Stimulated activated CD4-positive, alpha-beta T cell treated with anti-CD3 and anti-CD28 coated beads, TNF-alpha, amount 100 ng/mL, for 4 hours (primary cell): ENCODE results near the gene BNC2.
"Not testable (repeated sequence)": the region's sequence is repeated elsewhere in the genome, so short reads cannot be mapped to it uniquely, and the experiment has no call there.

Experiments used
- DNase-seq, 3 experiments: peaks; one replicate each; pipeline ENCODE4 v3.0.0-alpha.2; 2020; ENCODE audit warnings: low read depth in 3 of 3

The BNC2 gene

DNA sequence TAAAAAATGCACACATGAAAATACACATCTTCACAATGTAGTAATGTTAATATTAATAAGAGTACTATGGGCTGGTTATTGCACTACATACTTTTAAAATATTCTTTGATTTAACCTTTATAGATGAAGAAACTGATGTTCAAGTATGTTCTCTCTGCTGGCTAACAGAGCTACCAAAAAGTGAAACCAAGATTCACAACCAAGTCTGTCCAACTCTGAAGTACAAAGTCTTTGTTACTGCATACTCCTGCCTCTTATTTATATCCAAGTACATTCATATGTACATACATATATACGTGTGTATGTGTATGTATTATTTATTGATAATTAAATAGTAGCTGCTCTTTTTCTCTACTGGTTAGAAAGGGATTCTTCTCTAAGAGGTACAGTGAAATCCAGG lies 325.6 kb downstream of the BNC2 start:
- DNase-seq: no peak

DNA sequence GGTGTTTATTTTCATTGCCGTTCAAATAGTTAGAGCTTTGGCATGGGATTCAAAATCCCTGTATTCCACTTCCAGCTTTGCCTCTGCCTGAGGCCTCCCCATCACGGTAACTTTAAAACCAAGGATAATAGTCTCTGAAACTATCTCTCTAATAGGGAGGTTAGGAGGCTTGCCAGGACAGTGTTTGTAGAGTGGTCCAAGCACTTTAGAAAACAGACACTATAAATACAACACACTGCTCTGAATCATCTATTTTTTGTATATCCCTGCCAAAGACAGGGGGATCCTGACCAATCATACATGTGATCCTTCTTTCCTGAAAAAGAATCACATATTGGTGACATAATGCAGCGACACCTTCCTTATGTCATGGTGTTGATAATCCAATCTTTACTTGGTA lies 326.8 kb downstream of the BNC2 start:
- no peak for DNase-seq

DNA sequence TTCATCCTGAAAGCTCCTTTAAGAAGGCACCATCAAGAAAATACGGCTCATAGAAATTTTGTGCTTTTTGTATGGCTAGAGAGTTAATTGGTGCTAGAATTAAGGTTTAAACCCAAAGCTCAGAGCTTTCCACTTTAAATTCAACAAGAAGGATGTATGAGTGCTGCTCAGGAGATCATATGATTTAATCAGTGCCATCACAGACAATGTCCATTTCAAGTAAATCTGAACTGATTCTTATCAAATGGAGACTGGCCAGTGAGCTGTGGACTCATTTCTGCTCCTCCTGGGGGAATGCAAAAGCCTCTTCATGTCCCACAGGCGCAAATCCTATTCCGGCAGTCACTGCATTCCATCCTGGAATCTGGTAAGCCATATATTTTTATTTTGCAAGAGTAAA lies 327.2 kb downstream of the BNC2 start:
- DNase-seq: no peak

DNA sequence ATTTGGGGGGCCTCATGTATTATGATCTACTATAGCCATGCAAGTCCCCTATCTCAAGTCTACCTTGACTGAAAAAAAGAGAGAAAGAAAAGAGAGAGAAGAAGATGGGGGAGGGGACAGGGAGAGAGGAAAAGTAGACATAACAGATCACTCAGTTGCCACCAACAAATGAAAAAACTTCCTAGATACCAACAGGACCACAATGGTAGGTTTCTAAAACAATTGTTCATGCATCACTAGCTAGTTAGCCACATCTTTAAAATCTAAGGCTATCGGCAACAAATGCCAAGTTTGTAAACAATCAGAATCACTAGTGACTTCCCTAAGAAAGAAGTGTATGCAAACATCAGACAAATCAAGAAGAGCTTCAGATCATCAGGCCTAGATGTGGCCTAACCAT lies 328.2 kb downstream of the BNC2 start:
- no peak for DNase-seq

DNA sequence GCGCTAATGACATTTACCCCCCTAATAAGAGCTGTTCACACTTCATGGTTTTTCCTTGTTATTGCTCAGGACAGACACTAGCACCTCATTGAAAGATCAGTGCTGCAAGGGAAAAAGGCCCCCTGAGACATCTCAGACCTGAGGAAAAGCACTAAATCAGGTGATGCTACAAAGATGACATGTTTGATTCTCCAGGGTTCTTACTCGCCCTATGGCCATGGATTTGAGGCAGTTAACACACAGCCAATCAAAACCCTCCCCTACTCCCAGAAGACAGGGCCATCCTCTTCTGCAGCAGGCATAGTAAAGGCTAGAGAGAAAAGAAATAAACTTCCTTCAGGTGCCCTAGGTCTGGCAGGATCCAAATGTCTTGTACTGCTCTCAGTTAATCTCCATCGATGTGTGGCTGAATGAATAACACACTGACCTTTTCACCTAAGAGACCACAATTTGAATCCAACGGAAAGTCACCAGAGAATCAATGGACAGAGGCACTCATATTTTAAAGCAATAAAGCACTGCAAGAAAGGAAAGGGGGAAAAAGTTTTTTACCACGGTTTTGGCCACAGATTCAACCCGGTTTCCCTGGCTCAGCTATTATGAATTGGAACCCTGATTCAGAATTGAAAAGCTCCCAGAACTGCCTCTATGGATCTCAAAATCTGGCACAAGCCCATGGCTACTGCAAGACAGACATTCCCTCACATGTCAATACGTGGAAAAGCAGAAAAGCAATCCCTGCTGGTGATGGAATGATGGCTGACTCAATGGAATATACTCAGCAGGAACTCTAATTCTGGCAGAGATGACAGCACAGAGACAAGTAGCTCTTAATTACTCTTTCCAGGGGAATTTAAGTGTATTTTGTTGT lies 329.5 kb downstream of the BNC2 start:
- DNase-seq: no peak

DNA sequence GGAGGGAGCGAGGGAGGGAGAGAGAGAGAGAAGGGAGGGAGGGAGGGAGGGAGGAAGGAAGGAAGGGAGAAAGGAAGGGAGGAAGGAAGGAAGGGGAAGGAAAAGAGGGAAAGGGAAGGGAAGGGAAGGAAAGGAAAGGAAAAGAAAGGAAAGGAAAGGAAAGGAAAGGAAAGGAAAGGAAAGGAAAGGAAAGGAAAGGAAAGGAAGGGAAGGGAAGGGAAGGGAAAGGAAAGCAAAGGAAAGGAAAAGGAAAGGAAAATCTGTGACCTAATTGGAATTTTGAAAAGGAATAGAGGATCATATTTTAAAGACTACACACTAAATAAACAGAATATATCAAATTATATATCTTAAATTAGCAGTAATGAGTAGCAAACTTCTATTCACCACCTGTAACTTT lies 330.8 kb downstream of the BNC2 start:
- DNase-seq: not testable (repeated sequence)

DNA sequence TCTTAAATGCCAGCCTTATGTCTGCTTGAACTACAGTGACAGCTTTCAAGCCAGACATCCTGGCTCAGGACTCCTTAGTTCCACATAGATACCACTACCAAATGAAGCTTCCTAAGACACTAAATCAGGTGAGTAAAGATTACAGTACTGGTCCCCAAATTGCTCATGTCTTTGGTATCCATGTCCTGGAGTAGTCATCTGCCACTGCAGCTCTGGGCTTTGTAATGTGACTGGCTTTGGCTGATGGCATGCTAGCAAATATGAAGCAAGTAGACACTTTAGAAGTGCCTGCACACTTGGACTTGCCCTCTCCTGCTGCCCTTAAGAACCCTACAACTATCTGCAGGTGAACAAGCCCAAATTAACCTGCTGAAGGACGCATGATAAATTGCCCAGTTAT lies 334.9 kb downstream of the BNC2 start:
- DNase-seq: no peak

DNA sequence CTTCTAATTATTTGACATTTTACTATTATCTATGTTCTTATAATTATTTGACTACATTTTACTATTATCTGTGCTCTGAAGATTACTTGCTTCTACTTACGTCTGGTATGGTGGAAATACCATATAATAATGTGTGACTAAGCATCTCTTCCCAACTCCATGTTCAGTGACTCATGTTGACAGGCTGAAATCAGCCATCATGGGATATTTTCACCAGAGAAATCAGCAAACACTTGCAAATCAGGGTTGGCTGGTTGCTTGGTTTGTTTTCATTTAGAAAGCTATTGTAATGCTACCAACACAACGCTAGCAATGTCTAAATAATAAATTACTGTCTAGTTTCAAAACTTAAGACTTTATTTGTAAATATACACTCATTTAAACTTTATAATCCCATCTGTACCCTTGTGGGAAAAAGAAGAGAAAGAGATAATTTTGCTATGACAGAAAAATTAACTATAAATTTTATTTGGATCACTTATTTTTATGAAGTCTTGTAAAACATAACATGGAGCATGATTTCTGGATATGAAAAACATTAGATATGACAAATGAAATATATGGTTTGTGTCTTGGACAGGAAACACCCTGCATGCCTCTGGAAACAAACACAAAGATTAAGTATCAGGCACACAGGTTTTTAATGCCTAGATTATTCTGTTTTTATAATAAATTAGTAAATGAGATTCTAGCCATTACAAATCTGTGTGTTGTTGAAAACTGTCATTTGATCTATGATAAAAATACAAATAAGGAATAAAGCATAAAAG lies 337.6 kb downstream of the BNC2 start:
- no peak for DNase-seq

DNA sequence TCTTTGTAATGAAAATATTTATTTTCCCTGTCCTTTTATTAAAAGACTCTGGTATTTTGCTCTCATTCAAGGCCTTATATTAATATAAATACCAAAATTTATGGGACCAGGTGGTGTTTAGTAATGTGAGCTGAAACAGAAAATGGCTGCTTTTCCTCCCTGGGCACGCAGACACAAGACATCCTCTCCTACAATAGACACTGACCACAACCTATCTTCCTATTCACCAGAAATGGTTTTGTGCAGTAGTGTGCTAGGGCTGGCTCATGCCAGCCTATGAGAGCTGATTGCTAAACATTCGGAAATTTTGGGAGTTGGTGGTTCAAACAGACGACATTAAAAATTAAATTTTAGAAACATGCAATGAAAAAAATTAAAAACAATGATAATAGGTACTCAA lies 338.2 kb downstream of the BNC2 start:
- DNase-seq: no peak

DNA sequence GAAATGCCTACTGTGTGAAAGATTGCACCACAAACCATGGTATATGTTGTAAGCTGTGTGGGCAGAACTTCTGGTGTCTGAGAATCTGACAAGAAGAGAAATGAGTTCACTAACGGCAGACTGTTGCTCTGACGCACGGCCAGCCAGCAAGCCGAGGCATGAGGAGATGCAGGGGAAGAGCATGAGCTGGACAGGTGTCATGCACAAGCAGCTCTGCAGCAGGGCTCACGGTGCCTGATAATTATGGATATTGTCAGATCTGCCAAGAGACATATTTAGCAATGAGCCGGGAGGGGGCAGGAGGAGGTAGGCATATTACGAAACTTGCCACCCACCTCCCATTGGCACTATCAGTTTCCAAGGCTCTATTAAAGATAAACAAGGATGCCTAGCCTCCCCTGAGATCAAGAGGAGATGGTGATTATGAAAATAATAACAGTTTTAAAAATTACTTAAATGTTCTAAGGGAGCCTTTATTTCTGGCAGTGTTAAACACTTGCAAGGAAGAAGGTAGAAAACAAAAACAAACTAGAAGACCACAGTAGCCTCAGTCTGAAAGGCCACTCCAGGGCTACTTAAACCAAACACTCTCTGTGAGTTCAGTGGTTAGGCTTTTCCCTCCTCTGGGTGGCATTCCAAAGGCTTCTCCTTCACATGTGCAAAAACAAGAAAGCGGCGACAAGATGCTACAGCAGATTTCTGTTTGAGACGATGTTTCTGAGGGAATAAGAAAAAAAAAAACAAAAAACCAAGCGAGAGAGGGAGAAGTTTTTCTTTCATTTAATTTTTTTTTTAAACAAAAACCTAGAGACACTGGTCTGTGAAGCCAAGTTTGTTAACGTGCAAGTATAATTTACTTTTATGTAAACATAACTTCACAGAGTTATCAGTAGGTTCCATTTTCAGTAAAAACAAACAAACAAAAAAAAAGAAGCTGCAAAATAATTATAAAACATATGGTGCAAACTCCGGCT lies 339.5 kb downstream of the BNC2 start:
- no peak for DNase-seq

DNA sequence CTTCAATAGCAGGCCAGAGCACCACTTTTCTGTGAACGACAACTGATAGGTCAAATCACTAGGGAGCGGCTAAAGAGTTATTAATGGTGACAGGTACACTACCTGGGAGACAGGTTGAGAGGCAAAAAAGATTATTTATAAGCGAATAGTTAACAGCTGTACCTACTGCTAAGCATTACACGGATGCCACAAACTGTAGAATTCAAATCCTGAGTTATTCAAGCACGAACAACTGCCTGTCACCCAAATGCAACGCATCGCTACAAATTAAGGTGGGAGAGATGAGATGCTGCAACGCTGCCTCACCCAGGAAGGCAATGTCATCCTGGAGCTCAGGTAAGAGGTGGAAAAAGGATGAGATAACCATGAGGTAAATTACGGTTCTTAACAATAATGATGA lies 342.9 kb downstream of the BNC2 start:
- no peak for DNase-seq

DNA sequence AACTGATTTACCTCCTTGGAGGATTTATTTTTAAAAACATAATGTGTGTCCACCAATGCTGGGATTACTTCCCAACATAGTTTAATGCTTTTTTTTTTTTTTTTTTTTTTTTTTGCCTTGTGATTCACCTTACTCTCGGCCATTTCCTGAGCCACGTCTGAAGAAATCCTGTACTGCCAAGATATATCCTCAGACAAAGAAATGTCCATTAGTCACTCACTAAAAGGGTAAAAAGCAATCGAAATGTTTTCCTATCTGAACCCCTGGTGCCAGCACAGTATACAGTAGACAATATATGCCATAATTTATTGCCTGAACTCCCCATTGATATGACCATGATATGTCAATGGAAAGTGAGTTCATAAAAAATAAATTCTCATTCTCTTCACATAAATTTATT lies 344.1 kb downstream of the BNC2 start:
- DNase-seq: no peak

DNA sequence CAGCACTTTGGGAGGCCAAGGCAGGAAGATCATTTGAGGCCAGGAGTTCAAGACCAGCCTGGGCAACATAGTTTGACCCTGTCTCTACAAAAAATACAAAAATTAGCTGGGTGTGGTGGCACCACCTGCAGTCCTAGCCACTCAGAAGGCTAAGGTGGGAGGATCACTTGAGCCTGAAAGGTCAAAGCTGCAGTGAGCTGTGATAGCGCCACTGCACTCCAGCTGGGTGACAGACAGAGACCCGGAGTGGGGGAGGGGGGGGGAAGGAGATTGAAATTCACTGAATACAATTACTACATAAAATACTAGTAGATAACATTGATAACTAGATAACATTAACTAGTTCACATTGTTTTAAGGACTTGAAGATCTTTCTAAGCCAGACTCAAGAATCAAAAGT lies 345.6 kb downstream of the BNC2 start:
- DNase-seq: no peak

DNA sequence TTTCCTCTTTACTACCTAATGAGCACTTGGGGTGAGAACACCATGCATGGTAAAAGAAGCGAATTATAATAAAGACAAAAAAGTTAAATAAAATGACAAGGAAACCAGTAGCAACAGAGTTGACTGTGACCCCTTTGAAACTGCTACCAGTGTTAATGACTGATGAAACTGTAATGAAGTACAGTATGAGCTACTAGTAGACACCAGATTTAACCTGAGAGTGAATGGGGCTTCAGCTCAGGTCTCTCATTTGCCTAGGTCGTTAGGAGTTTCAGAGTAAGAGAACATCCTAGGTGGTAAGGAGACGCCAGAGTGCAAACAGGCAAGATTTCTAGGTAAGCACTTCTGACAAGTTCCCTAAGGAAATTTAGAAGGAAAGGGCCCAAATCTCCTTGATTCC lies 346.4 kb downstream of the BNC2 start:
- no peak for DNase-seq

DNA sequence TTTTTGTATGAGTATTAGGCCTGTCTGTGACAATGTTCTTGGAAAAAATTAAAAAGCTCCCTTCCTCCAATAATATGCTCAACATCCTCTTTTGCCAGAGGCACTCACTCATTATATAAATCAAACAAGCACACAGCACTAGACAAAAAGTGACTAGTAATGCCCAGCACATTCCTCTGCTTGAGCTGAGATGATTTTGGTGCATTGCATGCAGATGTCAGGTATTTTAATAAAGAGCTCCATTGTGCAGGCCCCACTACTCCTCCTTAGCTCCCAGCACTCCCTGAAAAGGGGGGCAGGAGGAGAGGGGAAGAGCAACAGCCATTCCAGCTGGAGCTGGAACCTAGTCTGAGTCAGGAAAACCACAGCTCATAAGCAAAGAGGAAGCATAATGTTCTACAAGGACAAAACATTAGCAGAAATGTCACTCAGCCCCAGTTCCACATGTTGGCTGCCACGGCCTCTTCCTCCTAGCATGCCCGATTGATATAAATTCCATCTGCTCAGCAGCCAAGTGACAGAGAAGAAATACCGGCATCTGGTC lies 348.5 kb downstream of the BNC2 start:
- DNase-seq: no peak

DNA sequence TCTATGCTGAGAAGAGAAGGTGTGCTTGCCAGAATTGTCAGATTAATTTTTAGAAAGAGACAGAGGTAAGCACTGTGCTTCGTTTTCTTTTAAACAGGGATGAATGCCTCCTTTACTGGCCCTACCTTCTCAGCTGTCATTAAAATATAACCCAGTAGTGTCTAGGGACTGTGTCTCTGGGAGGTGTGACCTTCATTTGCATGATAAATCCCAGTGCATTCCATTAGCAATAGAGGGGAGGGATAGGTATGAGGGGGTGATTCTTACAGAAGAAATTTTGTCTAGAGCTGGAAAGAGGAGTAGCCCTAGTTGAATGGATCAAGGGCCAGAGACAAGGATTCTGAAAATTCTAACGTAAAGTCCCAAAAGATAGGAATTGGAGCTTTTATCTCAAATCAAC lies 351.5 kb downstream of the BNC2 start:
- no peak for DNase-seq

DNA sequence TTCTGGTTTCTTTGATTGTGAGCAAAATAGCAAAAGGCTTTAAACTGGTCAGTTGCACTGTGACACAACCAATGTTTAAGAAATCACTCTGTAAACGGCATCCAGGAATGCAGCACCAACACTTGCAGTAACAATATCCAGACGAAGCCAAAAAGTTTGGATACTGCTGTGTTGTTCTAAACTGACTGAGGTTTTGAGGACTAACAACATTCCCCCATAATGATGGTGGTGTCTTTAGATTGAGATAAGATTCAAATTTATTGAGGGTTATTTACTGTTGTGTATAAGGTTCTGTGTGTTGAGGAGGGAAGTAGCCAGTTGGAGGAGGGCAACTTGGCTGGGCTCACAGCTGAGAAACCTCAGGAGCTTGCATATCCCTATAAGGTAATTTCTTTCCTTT lies 353.6 kb downstream of the BNC2 start:
- no peak for DNase-seq

DNA sequence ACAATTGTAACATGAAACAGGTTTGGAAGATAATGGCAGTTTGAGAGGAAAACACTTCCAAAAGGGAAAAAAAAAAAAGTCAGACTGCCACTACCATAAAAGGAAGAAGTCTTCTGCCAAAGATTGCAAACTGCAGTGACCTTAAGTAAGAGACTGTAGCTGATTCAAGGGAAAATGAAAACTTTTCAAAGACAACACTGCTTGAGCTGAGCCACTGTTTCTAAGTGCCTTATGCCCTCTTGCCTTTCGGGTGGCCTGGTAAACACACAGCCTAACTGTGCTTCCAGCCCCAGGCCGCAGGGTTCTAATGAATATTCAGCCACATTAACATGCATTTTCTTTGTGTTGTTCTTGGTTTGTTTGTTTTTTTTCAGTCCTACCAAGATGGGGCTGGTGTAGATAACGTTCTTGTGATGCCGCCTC lies 354.6 kb downstream of the BNC2 start:
- no peak for DNase-seq

DNA sequence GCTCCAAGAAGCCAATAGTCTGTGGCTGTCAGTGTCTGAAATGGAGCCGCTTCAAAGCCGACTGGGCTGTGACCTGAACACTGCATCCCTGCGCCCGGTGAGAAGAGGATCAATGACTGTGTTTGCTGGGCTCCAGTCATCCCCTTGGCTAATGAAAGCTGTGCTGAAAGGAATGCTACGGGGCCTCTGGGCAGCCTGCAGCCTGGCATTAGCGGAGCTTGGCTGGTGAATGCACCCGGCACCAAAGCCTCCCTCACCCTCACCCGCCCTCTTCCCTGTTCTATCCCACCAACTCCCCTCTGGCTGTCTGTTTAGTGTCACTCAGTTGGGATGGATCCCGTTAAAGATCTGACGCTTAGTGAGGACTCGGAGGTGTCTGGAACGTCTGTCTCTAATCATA lies 355.3 kb downstream of the BNC2 start:
- DNase-seq: no peak

DNA sequence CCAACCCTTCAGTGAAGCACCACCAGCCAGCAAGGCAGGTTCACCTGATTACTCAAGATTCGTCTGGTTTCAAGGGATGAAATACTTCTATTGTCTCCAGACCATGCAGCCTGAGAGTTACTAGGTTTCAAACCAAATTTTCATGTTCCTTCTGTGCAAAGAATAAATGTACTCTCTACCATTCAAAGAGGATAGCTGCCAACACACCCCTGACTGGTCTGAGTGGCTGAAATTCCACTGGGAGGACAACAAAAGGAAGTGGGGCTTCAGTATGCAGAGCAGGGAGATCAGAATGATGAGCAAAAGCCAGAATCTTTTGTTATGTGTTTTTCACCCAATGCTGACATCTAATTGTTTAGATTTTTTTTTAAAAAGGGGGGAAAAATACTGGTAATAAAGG lies 356.3 kb downstream of the BNC2 start:
- DNase-seq: no peak

DNA sequence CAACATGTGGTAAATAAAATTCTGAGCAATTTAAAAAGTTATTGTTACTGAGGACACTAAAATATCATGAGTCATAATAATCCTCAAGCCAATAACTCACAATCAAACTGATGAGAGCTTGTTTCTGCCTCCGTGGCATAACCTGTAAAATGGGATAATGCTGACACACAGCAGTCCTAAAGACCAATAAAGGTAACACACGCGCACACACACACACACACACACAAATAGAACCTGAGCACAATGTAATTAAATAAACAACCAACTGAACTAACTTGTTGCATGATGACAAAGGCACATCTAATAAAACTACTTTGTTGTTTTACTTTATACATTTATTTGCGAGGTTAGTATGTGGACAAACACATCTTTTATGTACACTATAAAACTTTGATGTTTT lies 358.2 kb downstream of the BNC2 start:
- no peak for DNase-seq

DNA sequence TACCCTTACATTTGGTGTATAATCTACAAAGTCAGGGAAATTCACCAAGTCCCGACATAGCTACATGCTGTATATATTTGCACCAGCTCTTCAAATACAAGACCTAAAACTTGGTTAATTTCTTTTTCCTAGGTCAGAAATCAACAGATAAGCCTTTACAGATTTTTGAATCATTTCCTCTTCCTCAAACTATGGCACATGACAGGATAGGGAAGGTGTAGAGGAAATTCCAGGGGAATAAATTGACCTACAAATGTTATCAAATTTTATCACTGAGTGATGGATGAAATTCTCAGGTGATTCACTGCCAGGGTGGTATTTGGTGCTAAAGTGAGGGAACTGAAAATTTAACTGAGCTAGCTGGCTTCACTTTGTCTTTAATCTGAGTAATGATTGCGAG lies 360.0 kb downstream of the BNC2 start:
- DNase-seq: no peak
